EL (cell line): ENCODE results near the gene MALRD1.

ENCODE experiments used
- DNase-seq: peaks from one replicate; pipeline ENCODE4 v3.0.0-alpha.2; 2016

MALRD1 gene

GRCh38 chr10:19580691-19581090 is 532.1 kb downstream of the MALRD1 start:
- DNase-seq = no peak

- DNase-seq = no peak
These were observed 540.0 kb downstream of the MALRD1 start for GRCh38 chr10:19588608-19589007.

GRCh38 chr10:19592276-19592675 is 543.7 kb downstream of the MALRD1 start:
- peak; percentile 5 for DNase-seq

GRCh38 chr10:19595212-19595845 is 546.7 kb downstream of the MALRD1 start:
- DNase-seq = no peak

- DNase-seq = no peak
These were observed 557.2 kb downstream of the MALRD1 start for GRCh38 chr10:19605806-19606205.

GRCh38 chr10:19606968-19607367 is 558.4 kb downstream of the MALRD1 start:
- no peak for DNase-seq

- DNase-seq = no peak
These were observed 563.2 kb downstream of the MALRD1 start for GRCh38 chr10:19611775-19612174.

- DNase-seq = no peak
These were observed 568.4 kb downstream of the MALRD1 start for GRCh38 chr10:19616966-19617365.

- no peak for DNase-seq
These were observed 572.2 kb downstream of the MALRD1 start for GRCh38 chr10:19620811-19621210.

GRCh38 chr10:19623321-19623720 is 574.7 kb downstream of the MALRD1 start:
- no peak for DNase-seq

GRCh38 chr10:19626156-19626555 is 577.6 kb downstream of the MALRD1 start:
- DNase-seq = no peak

GRCh38 chr10:19628767-19629560 is 580.4 kb downstream of the MALRD1 start:
- no peak for DNase-seq

GRCh38 chr10:19629567-19629966 is 581.0 kb downstream of the MALRD1 start:
- peak; percentile 6 for DNase-seq

- no peak for DNase-seq
These were observed 585.6 kb downstream of the MALRD1 start for GRCh38 chr10:19634163-19634562.

GRCh38 chr10:19638182-19638895 is 589.7 kb downstream of the MALRD1 start:
- peak; percentile 90 for DNase-seq

GRCh38 chr10:19638896-19639233 is 590.3 kb downstream of the MALRD1 start:
- no peak for DNase-seq

GRCh38 chr10:19640566-19641263 is 592.1 kb downstream of the MALRD1 start:
- DNase-seq = no peak

GRCh38 chr10:19651549-19651948 is 602.9 kb downstream of the MALRD1 start:
- peak; percentile 79 for DNase-seq

GRCh38 chr10:19652750-19653149 is 604.1 kb downstream of the MALRD1 start:
- no peak for DNase-seq

GRCh38 chr10:19653931-19654330 is 605.3 kb downstream of the MALRD1 start:
- no peak for DNase-seq

GRCh38 chr10:19654576-19654975 is 606.0 kb downstream of the MALRD1 start:
- peak; percentile 74 for DNase-seq

- peak; percentile 11 for DNase-seq
These were observed 607.9 kb downstream of the MALRD1 start for GRCh38 chr10:19656420-19657042.

- DNase-seq = no peak
These were observed 609.5 kb downstream of the MALRD1 start for GRCh38 chr10:19658131-19658530.
